Measurements from ENCODE around the gene SLC29A3. TPM values are rescaled to one million over a fixed set of nuclear protein-coding genes. Genes with fewer than 3 reads are reported as not detected.

SLC29A3 gene
- total RNA-seq, 1 experiment from 2014 or later = 5.9 TPM

DNA sequence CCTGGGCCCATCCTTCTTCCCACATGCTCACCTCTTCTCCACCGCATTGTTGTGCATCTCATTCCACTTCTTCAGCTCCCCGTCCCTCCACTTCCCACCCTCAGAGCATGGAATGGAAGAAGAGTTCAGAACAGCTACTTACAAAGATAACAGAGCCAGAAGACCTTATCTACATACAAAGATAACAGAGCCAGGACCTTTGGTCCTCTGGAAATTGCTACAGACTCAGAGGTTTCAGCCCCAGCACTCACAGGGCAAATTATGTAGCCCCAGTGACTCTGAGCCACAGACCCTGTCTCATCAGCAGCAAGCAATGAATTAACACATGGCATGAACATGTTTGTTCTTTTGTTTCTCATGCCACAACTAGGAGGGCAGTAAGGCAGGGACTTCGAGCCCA is 28.7 kb upstream of the SLC29A3 start:
- CTCF ChIA-PET = no interaction called here
- BruUV-seq (replicated peaks) = no TSS peak
- no peak overlapping the region for H3K9ac ChIP-seq (ENCODE audit: low read length)
- no peaks in the 10 kb centered on the region for H3K9me2 ChIP-seq (ENCODE audit: insufficient read depth)
- H3K4me1 ChIP-seq (ENCODE audit: control insufficient read depth in 1 of 2, insufficient read depth in 2 of 2, low read length in 2 of 2) = no peaks in the 10 kb centered on the region
- no peaks in the 10 kb centered on the region for H3K27me3 ChIP-seq (ENCODE audit: insufficient read depth, low read length)
- POLR2A ChIA-PET = no interaction called here
- no peak overlapping the region for H2AFZ ChIP-seq (ENCODE audit: low read depth, low read length, poor library complexity, severe bottlenecking)
- no peak overlapping the region for H3K27ac ChIP-seq (ENCODE audit: low read depth, low read length)
- H4K20me1 ChIP-seq (ENCODE audit: insufficient read depth) = no peaks in the 10 kb centered on the region
- intact Hi-C loops (cut with micrococcal nuclease) = no loop called here
- DNase-seq (ENCODE audit: low read depth, low spot score) = no peak
- peaks cover 0 to 15% of the 10 kb centered on the region in 2 experiments; a peak in 2 of 4 replicates for H3K36me3 ChIP-seq (ENCODE audit: control insufficient read depth in 1 of 2, insufficient read depth in 2 of 2, low read length in 2 of 2)
- H3K9me3 ChIP-seq (ENCODE audit: control insufficient read depth in 1 of 2, insufficient read depth in 1 of 2, low read depth in 1 of 2, low read length in 2 of 2) = no peaks in the 10 kb centered on the region
- TF ChIP-seq EZH2 (IDR thresholded peaks at IDR 0.05) (no peak), CEBPB (IDR thresholded peaks at IDR 0.05; ENCODE audit: low read depth) (no peak), SIN3A (IDR thresholded peaks at IDR 0.05; ENCODE audit: low read depth) (no peak), ELF1 (IDR thresholded peaks at IDR 0.05; ENCODE audit: borderline replicate concordance, low read depth) (no peak), YY1 (IDR thresholded peaks at IDR 0.05; ENCODE audit: extremely low read depth, insufficient replicate concordance, low read depth, low read length) (no peak), JUND (IDR thresholded peaks at IDR 0.05) (no peak), RAD21 (IDR thresholded peaks at IDR 0.05; ENCODE audit: low read depth) (no peak), TCF7L2 (IDR thresholded peaks at IDR 0.05; ENCODE audit: borderline replicate concordance, extremely low read depth, insufficient read depth, insufficient read length) (no peak), SRF (IDR thresholded peaks at IDR 0.05; ENCODE audit: low read depth) (no peak), EGR1 (IDR thresholded peaks at IDR 0.05; ENCODE audit: low read depth) (no peak), ZNF274 (IDR thresholded peaks at IDR 0.05; ENCODE audit: low read depth, low read length) (no peak)
- TF ChIP-seq, protein P1, sequence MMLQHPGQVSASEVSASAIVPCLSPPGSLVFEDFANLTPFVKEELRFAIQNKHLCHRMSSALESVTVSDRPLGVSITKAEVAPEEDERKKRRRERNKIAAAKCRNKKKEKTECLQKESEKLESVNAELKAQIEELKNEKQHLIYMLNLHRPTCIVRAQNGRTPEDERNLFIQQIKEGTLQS (IDR thresholded peaks at IDR 0.05) = no peak
- no peaks in the 10 kb centered on the region for H3K79me2 ChIP-seq (ENCODE audit: insufficient read depth, low read length)
- ATAC-seq = no peak
- H3K4me2 ChIP-seq (ENCODE audit: low read length) = no peak overlapping the region
- H3K4me3 ChIP-seq (replicated peaks in 1 of 2; ENCODE audit: low read depth in 1 of 2, low read length in 2 of 2) = no peak overlapping the region
- RAD21 ChIA-PET (ENCODE audit: low non-redundant PET in 1 of 2, low total read pairs in 2 of 2, uncharacterized antibody in 2 of 2, unreplicated experiment in 2 of 2) = no interaction called here
